DMS 273 (cell line): ENCODE results near the gene RFNG.
A peak's percentile ranks its signal among the peaks of the same experiment; 100 is the strongest.

ENCODE experiments used
- DNase-seq: peaks from one replicate; lab custom pipeline; 2025; ENCODE audit not compliant: unreplicated experiment; lab: John Stamatoyannopoulos, UW

Gene RFNG

DNA sequence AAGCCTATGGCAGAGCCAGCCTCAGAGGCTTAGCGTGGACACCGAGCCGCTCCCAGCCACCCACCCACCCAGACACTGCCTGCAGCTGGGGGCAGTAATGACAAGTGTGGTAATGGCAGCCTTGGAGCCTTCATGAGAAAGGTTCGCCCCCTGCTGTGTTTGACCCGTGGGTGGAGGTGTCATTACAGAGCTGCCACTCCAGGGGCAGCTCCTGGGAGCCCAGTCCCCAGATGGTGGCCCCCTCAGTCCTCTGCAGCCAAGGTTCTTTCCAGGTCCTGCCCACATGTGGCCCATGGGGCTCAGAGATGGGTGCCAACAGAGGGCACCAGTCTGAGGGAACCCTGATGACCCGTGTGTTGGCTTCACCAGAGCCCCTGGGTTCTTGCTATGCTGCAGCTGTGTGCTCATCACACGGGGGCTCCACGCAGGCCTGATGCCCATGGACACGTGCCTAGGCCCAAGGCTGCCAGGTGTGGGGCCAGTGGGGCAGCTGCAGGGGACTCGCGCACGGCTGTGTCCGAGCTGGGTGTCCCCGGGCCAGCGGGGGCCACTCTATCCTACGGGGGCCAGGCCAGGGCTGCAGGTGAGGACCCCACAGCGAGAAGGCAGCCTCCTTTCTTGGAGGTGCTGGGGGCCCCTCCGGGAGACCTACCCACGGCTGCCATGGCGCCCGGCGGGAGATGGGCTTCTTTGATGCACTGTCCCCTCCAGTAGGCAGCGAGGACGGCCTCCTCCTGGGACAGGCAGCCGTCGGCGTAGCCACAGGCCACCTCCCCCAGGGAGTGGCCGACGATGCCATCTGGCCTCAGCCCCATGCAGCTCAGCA is 38.3 kb upstream of the RFNG start:
- peak; percentile 45 for DNase-seq

DNA sequence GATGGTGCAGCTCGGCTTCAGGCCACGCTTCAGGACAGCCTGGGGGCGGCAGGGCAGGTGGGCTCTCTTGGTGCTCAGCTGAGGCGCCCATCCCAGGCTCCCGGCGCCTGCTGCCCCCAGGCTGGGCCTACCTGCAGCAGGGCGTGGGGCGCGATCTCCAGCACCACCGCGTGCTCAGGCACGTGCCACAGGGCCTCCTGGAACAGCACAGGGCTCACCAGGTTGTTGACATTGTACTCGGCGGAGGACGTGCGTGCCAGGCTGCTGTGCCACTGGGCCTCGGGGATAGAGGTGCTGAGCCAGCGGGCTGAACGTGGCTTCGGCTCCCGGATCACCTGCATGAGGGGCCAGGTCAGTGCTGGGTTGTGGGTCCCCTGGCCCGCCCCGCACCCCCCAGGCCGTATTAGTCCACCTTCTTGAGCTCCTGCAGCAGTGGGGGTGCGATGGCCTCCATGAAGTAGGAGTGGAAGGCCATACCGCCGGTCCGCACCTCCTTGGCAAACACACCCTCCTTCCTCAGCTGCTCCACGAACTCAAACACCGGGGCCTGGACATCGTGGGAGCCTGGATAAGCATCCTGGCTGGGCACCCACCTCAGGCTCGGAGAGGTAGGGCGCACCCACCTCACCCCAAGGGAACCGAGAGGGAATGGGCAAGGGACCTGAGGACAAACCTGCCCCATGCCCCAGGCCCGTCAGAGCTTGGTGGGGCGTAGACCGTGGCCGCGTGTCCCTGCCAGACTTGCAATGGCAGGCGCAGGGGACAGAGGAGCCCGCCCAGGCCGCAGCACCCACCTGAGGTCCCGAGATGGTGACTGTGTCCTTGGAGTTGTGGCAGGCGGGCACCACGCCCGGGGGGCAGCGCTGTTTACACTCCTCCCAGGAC is 37.5 kb upstream of the RFNG start:
- DNase-seq = no peak

DNA sequence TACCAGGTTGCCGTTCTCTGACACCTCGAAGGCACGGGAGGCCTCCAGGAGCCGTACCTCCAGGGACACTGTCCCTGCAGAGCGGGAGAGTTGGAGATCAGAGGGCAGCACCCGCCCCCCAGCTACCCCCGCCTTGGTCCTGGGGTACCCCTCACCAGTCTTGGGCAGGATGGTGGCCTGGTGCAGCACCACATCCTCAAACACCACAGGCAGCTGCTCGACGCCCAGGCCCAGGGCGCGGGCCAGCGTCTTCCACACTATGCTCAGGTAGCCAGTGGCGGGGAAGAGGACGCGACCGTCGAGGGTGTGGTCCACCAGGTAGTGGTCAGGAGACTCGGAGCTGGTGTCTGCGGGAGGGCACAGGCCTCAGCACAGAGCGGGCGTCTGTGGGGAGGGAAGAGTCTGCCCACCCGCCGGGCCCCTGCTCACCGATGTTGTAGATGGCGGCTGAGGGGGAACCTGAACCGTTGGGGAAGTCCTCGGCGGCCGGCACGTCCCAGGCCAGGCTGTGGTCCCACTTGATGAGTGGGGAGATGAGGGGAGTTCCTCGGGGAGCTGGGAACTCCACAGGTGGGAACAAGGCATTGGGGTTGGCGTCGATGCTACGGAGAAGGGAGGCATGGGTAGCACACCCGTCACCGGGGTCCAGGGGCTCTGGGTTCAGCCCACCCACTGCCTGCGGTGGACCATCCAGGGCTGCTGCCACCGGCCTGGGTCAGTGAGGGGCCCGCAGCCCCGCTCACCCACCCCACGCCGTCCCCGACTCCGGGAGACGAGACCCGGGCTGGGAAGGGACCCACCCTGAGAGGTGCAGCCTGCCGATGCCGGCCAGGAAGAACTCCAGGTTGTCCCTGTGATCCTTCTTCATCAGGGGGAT is 36.6 kb upstream of the RFNG start:
- DNase-seq = no peak

DNA sequence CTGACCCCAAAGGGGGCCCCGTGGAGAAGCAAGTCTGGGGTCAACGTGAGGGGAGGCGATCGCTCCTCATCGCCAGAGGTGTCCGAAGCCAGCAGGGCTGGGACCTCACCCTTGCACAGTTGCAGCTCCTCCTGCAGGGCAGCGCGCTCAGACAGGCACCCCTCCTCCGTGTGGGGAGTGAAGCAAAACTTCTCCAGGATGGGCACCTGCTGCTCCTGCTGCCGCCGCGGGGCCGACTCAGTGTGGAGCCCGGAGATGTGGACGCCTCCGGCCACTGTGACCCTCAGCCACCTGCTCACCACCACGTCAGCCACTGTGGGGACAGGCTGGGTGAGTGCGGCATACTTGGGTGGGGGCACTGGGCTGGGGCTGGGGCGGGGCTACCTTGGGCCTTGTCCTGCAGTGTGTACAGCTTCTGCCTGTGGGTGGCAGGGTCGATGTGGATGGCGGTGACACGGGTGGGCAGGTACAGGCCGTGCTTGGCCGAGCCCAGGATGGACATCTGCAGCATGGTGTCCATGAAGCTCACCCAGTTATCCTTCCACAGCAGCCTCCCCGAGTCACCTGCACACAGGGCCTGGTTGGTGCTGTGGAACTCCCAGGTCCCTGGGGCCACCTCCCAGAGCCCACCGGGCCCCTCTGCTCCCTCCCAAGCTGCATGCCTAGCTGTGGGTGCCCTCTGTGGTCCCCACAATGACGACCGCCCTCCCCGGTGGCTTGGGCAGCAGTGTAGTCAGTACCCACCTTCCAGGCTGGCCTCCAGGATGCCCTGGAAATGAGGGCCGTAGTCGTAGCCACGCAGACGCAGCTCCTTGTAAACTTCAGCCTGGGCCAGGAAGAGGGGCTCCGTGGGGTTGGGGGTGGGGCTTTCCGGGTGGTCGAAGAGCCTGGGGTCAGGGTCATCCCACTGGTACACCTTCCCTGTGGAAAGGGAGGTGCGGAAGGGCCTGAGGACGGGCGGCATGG is 35.6 kb upstream of the RFNG start:
- DNase-seq = no peak

DNA sequence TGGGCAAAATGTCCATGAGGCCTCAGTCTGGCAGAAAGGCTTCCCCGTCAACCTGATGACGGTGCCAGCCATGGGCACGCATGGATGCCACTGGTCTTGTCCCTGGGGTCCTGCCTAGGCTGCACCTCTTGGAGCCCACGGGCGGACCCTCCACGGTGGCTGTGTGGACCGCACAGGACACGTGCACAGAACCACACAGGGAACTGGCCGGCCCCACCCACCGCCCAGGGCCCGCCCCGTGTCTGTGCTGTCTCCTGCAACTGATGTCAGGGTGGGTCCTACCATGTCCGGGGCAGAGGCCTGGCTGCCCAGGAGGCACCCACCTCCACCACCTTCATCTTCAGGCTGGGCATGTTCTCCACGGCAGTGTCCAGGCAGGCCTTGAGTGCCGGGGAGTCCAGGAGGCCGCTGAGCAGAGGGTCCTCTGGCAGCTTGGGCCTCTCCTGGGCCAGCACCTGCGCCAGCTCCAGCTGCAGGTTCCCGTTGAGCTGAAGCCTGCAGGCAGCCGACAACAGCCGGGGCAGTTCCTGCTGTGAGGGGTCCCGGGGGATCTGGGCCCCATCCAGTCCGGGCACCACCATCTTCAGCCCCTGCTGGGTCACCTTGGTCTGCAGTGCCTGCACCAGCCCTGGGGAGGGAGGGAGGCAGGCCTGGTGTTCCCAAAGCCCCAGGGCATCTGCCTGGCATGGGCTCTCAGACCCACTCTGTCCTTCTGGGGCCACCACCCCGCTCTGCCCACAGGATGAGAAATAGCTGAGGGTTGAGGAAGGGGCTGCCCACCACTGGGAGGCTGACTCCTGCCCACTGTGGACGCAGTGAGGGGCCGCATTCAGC is 34.5 kb upstream of the RFNG start:
- DNase-seq = no peak

DNA sequence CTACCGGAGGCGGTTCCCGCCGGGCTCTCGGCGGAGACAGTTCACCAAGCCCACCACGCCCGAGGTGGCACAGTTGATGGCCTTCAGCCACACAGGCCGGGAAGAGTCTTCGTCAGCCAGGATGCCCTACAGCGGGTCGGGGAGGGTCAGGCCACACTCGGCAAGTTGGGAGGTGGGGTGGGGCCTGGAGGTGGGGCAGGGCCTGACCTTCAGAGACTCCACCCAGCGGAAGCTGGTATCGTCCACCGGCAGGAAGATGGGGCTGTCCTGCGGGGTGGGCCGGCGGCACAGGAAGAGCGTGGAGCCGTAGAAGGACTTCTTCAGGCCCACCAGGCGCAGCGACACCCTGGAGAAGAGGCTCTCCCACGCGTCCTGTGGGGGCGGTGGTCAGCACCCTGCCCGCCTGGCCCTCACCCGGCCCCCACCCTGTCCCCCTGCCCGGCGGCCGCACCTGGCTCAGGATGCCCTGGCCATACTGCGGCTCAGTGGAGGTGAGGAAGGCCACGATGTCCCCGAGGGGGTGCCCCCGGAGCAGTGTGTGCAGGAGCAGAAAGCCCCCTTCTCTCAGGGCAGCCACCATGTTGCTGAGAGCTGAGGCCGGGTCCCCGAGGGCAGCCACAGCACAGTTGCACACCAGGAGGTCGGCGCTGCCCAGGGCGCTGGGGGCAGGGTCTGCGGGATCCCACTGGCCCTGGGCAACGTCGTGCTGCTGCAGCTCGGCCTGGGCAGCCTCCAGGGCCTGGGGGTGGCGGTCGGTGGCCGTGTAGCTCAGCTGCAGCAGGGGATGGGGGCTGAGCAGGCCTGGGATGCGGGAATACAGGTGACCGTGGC is 33.6 kb upstream of the RFNG start:
- DNase-seq = no peak

DNA sequence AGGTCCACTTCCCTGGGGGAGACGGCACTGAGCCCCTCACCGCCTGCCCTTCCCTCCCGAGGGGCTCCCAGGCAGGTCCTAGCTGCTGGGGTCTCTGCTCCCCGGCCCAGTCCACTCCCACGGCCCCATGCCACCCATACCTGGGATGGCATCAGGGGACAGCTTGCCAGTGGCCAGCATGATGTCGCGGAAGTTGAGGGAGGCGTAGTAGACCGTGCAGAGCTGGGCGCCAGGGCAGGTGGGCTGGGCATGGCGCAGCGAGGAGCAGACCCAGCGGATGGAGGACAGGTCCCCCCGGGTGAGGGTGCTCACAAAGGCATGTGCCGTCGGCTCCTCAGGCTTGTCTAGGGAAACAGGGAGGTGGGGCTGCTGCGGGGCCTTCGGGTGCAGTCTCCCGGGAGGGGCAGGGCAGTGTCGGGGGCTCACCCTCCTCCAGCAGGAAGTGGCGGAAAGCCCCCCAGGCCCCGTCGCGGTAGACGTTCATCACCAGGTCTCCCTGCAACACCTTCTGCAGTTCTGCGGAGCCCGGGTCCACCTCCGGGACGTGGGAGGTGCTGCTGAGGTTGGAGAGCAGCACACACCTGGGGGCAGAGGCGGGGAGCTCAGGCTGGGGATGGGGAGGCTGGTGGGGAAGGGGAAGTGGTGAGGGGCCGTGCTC is 32.9 kb upstream of the RFNG start:
- DNase-seq = no peak

DNA sequence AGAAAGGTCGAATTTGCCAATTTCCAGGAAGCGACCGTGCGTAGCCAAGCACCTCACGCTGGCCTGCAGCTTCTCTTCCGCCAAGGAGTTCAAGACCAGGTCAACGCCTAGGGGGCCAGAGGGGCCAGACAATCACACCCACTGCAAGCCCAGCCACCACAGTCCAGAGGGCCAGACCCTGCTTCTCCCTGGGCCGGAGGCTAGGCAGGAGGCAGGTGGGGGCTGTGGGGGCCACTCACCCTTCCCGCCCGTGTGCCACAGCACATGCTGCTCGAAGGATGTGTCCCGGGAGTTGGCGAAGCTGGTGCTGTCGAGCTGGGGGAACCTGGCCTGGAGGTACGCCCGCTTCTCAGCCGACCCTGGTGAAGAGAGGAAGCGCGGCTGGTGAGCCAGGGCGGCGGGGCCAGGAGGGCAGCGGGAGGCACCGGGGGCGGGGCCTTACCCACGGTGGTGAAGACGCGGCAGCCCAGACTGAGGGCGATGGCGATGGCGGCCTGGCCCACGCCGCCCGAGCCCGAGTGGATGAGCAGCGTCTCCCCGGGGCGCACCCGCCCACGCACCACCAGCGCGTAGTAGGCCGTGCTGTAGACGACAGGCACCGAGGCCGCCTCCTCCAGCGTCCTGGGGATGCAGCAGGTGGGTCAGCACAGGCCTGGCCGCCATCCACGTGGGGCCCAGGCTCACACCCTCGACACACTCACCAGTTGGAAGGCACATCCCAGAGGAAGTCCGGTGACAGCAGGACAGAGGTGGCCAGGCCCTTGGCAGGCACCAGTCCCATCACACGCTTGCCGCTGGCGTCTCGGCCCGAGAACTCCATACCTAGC is 32.1 kb upstream of the RFNG start:
- DNase-seq = no peak

DNA sequence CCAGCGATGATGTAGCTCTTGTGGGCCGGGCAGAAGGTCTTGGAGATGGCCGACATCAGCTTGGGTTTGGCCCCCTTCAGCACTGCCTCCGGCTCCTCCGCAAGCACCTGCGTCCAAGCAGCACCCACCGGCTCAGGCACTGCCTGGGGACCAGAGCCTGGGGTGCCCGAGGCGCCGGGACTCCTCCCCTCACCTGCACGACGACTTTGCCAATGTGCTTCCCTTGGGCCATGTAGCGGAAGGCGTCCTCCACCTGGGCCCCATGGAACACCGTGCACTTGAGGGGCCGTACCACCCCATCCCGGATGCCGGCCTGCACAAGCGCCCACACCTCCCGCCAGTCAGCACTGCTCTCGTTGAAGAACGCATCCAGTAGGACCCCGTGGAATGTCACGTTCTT is 31.4 kb upstream of the RFNG start:
- DNase-seq = no peak

DNA sequence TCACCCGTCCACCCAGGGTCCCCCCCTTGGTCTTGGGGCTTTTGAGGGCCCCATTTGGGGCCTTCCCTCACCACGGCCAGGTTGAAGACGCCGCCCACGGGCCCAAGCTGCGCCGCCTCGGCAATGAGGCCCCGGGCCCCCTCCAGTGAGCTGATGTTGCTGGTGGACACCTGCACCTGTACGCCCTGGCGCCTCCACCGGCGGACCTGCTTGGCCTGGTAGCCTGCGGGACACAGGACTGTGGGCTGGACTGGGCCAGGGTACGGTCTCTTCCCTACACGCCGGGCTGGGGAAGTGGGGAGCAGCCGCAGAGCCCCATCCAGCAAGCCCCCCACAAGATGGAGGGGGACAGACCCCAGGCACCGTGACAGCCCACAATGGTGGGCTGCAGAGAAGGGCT is 30.8 kb upstream of the RFNG start:
- DNase-seq = no peak

DNA sequence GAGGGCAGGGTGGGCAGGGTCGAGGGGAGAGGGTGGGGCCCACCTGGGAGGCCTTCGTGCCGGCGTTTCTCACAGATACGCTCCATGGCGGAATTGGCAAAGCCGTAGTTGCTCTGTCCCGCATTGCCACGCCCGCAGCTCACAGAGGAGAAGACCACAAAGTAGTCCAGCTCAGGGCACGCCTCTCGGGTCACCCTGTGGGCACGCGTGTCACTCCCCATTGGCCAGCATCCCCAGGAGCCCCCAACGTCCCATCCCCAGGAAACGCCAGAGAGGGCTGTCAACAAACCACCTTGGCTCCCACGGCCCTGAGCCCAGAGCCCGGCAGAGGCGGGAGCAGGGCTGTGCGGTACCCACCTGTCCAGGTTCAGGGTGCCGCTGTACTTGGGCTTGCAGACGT is 30.4 kb upstream of the RFNG start:
- no peak for DNase-seq

DNA sequence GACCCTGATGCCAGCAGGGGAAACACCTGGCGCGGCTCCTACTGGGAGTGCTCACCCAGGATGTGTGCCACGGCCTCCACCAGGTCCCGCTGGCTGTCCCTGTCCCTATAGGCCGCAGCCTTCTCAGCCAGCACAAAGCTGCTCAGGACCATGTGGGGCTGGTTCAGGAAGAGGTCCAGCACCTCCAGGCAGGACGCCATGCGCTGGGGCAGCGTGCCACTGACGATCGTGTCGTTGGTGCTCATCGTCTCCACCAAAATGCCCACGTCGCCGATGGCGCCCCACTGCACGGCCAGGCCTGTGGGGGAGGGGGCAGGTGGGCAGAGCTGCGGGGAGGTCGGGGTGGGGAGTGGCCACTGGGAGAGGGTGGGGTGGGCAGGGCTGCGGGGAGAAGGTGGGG is 29.9 kb upstream of the RFNG start:
- DNase-seq = no peak

DNA sequence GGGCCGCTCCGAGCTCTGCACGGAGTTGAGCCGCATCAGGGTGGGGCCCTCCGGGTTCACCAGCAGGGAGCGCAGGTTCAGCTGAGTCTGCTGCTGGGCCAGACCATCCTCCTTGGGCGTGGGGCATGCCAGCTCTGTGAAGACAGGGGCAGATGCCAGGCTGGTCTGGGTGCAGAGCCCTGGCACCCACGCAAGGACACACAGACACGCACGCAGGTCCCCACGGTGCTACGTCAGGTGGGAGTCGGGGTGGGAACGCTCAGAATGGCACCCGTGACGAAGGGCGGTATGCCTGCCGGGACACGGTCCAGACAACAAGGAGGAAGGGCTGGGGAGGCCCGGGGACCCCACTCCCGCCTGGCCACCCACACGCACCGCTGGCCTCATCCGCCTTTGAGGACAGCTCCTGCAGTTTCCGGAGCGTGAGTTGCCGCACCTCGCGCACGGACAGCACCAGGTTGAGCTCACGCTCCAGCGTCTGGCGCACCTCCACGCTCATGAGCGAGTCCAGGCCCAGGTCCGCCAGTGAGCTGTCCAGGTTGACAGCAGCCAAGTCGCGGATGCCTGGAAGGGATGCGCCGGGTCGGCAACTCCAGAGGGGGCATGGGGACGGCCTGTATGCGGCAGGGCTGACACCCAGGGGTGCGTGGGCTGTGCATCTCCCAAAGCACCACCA is 29.3 kb upstream of the RFNG start:
- DNase-seq = no peak

DNA sequence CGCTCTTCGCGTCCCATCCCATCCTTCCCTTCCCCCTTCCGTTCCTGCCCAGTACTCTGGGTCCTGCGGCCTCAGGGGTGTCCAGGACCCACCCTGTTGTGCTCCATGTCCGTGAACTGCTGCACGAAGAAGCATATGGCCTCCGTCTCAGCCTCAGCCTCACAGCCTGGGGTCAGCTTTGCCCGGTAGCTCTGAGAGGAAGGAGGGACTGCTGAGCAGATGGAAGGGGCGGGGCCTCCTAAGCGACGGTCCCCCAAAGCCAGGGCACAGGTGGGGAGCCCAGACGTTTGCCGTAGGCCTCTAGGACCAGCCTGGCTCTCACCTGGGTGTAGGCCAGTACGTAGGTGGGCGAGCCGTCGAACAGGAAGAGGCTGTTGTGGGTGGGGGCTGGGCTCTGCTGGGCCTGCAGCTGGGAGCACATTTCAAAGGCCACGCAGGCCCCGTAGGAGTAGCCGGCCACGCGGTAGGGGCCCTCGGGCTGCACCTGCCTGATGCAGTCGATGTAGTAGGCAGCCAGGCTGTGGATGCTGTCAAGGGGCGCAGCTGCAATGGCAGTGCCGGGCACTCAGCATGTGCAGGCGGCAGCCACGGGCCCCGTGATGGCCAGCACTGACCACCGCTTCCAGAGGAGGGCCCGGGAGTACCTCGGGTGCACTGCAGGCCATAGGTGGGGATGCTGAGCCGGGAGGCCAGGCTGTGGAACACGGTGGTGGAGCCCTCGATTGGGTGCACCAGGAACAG is 28.6 kb upstream of the RFNG start:
- no peak for DNase-seq

DNA sequence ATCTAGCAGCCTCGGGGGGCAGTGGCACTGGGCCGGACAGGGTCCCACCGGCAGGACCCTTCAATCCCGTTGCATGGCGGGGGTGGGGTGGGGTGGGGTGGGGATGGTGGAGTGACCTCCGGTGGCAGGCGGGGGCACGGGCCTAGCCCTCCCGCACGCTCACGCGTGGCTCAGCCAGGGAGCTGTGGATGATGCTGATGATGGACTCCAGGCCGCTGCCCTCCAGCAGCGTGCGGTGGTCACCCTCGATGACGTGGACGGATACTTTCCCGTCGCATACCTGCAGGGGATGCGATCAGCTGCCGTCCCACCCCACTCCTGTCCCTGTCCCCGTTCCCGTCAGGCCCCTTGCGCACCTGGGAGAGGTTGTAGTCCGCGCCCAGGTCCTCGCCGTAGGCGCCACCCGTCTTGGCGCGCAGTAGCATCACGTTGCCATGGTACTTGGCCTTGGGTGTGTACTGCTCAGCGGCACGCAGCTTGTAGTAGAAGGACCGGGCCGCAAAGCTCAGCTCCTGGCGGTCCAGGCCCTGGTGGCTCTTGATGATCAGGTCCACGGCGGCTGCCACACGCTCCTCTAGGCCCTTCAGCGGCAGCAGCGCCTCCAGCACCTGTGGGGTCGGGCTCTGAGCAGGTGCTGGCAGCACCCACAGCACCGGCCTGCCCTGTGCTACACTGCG is 27.5 kb upstream of the RFNG start:
- no peak for DNase-seq
